Coronary artery (tissue), 2 donors: ENCODE data around the gene TIE1.
A peak's percentile ranks its signal among the peaks of the same experiment; 100 is the strongest.

ENCODE experiments used
- DNase-seq: peaks from one replicate; pipeline ENCODE4 v3.0.0-alpha.2; 2017; ENCODE audit warnings: low spot score
- H3K27ac ChIP-seq, 2 donors: fragments of 200-600 bp; sonication (generic); one replicate each; pipeline ENCODE4 v1.5.1; 2016 to 2019
- H3K4me3 ChIP-seq: fragments of 200-600 bp; sonication (generic); 2 replicates; pipeline ENCODE4 v1.5.1; 2016; ENCODE audit warnings: mild to moderate bottlenecking, moderate library complexity
- TF ChIP-seq, protein P1 (sequence below): fragments of 200-600 bp; sonication (generic); IDR thresholded peaks from one replicate; pipeline ENCODE4 v1.5.1; 2019; ENCODE audit warnings: antibody characterized with exemption

TIE1 gene

GRCh38 chr1:43256675-43257570 is 43.9 kb upstream of the TIE1 start:
- no peak overlapping the region for H3K27ac ChIP-seq
- TF ChIP-seq, protein P1, sequence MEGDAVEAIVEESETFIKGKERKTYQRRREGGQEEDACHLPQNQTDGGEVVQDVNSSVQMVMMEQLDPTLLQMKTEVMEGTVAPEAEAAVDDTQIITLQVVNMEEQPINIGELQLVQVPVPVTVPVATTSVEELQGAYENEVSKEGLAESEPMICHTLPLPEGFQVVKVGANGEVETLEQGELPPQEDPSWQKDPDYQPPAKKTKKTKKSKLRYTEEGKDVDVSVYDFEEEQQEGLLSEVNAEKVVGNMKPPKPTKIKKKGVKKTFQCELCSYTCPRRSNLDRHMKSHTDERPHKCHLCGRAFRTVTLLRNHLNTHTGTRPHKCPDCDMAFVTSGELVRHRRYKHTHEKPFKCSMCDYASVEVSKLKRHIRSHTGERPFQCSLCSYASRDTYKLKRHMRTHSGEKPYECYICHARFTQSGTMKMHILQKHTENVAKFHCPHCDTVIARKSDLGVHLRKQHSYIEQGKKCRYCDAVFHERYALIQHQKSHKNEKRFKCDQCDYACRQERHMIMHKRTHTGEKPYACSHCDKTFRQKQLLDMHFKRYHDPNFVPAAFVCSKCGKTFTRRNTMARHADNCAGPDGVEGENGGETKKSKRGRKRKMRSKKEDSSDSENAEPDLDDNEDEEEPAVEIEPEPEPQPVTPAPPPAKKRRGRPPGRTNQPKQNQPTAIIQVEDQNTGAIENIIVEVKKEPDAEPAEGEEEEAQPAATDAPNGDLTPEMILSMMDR = no peak
- no peak overlapping the region for H3K4me3 ChIP-seq
- DNase-seq = peak; percentile 31

- Histone ChIP-seq H3K4me3 (no peak overlapping the region), H3K27ac (no peak overlapping the region)
- TF ChIP-seq, protein P1 = no peak
- peak; percentile 45 for DNase-seq
These were observed 42.4 kb upstream of the TIE1 start for GRCh38 chr1:43258370-43258769.

DNA sequence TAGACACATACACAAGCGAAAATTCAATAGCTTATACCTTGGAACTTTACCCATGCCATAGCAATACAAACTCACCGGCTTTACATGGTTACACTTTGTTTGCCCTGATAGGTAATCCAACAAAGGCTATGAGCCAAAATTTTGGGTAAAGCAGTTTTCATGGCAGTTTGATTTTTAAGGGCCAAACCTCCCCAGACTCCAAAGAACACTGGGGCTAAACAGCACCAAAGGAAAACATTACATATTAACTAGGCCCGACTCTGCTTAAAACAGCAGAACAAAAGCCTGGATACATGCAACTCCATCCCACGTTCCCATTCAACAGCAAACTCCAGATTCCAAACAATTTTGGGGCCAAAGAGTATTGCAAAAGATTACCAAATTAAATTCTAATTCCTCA is 35.4 kb upstream of the TIE1 start:
- Histone ChIP-seq H3K27ac (no peak overlapping the region), H3K4me3 (no peak overlapping the region)
- DNase-seq = no peak
- TF ChIP-seq, protein P1 = no peak

- DNase-seq = no peak
- Histone ChIP-seq H3K4me3 (no peak overlapping the region), H3K27ac (no peak overlapping the region)
- TF ChIP-seq, protein P1 = no peak
These were observed 33.9 kb upstream of the TIE1 start for GRCh38 chr1:43266881-43267280.

GRCh38 chr1:43267291-43267805 is 33.4 kb upstream of the TIE1 start:
- DNase-seq = peak; percentile 16
- Histone ChIP-seq H3K4me3 (no peak overlapping the region), H3K27ac (no peak overlapping the region)
- TF ChIP-seq, protein P1 = no peak

DNA sequence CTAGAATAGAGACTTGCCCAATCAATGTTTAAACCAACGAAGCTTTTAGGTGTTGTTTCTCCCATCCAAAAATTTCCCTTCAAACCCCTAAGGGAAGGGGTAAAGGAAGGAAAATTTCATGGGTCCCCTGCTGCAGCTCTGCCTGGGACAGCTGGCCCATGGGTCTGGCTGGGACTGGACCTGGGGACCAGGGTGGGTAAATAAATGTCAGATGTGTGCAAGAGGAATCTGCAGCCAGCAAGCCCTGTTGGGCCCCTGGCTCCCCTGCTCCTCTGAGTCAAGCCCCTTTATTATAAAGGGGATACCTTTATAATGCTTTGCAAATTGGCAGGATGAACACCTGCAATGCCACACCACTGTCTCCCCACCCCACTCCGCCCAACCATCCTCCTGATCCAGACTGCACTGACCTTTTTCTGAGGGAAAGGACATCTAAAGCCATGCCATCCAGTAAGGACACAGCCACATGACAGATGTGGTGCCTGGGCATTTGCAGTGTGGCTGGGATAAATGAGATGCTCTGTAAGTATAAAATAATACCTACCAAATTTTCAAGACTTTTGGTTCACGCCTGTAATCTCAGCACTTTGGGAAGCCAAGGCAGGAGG is 32.9 kb upstream of the TIE1 start:
- TF ChIP-seq, protein P1 = no peak

More for the DNA sequence above, 32.9 kb upstream of the TIE1 start:
- no peak overlapping the region for H3K27ac ChIP-seq
- peak; percentile 45 for DNase-seq
- no peak overlapping the region for H3K4me3 ChIP-seq
